Astrocyte of the spinal cord (primary cell): Measurements from ENCODE around the gene PLPPR1.

Source experiments
- DNase-seq: peaks from one replicate; pipeline ENCODE4 v3.0.0; 2011; ENCODE audit warnings: low read depth, low spot score
- H3K4me3 ChIP-seq: 2 replicates; pipeline ENCODE4 v1.5.1; 2011; ENCODE audit warnings: low read depth, mild to moderate bottlenecking, low read length, moderate library complexity
- in situ Hi-C: cut with HindIII; loops from 2 replicates; pipeline ENCODE4 v1.10.0; 2017; ENCODE audit warnings: low sequenced_read_pairs
- TF ChIP-seq, protein P1 (sequence below): IDR thresholded peaks from 2 replicates; pipeline ENCODE4 v1.5.1; 2012; ENCODE audit warnings: low read depth, mild to moderate bottlenecking, low read length, inconsistent platforms

PLPPR1 gene

DNA sequence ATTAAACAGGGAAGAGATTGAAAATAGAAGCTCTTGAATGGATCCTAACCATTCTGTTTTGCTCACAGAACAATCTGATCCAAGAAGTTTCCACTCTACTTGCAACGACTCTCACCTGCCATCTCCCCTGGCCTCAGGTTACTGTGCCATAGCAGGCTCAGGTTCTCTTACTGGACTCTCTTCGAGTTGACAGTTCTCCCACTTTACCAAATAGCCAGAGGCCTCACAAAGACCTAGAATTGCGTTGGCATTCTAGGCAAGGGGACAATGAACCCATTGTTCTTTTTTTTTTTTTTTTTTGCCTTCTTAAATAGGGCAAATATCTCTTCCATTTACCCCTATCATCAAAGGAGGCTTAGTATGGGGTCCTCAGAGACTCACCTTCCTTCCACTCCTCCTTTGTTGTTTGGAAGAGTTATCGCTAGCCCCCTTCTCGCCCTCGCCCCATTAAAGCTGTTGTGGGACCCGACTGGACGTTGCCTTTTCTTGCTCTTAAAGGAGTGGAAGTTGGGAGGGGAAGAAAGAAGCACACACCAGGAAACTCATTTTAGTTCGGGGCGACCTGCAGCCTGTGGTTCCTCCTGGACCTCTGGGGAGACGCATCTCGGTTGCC, 688 bp upstream of the PLPPR1 start:
- in situ Hi-C loops, result no loop called here
- H3K4me3 ChIP-seq, result peak overlapping the region; percentile 46
- TF ChIP-seq, protein P1, sequence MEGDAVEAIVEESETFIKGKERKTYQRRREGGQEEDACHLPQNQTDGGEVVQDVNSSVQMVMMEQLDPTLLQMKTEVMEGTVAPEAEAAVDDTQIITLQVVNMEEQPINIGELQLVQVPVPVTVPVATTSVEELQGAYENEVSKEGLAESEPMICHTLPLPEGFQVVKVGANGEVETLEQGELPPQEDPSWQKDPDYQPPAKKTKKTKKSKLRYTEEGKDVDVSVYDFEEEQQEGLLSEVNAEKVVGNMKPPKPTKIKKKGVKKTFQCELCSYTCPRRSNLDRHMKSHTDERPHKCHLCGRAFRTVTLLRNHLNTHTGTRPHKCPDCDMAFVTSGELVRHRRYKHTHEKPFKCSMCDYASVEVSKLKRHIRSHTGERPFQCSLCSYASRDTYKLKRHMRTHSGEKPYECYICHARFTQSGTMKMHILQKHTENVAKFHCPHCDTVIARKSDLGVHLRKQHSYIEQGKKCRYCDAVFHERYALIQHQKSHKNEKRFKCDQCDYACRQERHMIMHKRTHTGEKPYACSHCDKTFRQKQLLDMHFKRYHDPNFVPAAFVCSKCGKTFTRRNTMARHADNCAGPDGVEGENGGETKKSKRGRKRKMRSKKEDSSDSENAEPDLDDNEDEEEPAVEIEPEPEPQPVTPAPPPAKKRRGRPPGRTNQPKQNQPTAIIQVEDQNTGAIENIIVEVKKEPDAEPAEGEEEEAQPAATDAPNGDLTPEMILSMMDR, result no peak
- DNase-seq, result peak; percentile 1

DNA sequence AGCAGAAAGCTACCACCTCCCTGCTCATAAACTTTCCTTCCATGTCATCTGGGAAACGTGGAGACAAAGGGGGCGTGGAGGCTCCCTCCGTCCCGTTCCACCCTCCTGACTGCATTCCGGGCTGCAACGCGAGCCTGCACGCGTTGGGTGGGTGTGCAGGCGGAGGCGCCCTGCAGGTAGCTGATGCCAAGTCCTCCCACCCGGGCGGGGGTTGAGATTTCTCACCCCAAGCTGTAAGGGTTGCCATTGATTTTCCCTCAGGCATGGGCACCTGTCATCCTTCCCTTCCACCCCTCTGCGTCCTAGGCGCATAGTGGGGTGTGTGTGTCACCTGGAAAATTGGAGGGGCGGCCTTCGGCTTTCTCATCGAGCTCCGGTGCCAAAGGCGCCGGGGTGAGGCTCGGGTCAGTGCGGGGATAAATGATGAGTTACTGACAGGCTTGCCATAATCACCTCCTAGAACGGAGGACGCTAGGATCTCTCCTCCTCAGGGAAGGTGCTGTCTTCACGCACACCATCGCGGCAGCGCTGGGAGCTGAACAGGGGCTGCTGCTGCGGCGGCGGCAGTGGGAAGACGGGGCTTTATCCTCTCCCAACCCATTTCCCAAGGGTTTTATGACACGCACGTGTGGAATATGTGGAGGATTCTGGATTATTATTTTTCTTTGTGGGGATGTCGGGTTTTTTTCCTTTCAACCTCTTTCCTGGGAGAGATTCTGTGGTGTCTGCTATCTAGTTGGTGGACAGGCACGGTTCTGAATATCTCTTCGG, 973 bp downstream of the PLPPR1 start:
- in situ Hi-C loops, result no loop called here
- no peak for DNase-seq
- TF ChIP-seq, protein P1, result no peak
- H3K4me3 ChIP-seq, result no peak overlapping the region

- no peak overlapping the region for H3K4me3 ChIP-seq
- in situ Hi-C loops, result no loop called here
- TF ChIP-seq, protein P1, result no peak
- DNase-seq, result no peak
These were observed 1.5 kb downstream of the PLPPR1 start for GRCh38 chr9:101030086-101030391.

- DNase-seq, result no peak
- H3K4me3 ChIP-seq, result no peak overlapping the region
- TF ChIP-seq, protein P1, result no peak
- in situ Hi-C loops, result no loop called here
These were observed 3.9 kb downstream of the PLPPR1 start for GRCh38 chr9:101032426-101032825.

DNA sequence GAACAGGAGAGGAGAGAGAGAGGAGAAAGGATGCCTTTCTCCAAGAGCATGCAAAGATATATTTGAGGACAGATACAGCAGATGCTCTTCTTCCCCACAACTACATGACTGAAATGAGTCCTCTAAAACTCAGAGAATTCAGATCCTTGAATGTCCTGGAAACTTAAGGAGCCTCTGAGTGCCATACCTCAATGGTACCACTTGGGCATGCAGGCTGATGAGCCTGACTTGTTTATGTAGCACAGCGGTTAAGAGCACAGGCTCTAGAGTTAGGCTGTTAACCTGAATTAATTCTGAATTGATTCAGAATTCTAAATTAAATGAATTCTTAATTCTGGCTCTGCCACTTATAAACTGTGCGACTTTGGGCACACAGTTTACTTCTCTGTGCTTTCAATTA, 5.7 kb downstream of the PLPPR1 start:
- no peak overlapping the region for H3K4me3 ChIP-seq
- no peak for DNase-seq
- TF ChIP-seq, protein P1, result no peak
- in situ Hi-C loops, result no loop called here

DNA sequence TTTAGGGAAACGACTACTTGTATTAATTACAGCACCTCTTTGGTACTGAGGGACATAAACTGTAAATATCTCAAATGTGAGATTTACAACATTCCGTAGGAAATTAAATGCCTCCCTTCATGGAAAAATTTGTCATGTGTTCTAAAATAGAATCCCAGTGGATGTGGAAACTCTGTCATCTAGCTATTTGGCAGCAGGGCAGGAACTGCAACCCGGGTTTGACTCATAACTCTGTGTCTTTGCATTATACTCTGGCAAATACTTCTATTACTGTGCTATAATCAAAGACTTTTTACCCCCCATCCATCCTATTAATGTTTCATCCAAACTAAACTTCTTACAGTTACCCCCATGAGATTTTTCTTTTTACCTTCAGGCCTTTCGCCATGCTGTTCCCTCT, 6.6 kb downstream of the PLPPR1 start:
- in situ Hi-C loops, result no loop called here
- no peak overlapping the region for H3K4me3 ChIP-seq
- no peak for DNase-seq
- TF ChIP-seq, protein P1, result no peak
